HepG2 (cell line): Measurements from ENCODE around the gene ZFHX3. TPM values are rescaled to one million over a fixed set of nuclear protein-coding genes. Genes with fewer than 3 reads are reported as not detected.
A peak's percentile ranks its signal among the peaks of the same experiment; 100 is the strongest.

Source experiments
- ARID2 ChIP-seq: sonication (generic); formaldehyde crosslinking; IDR thresholded peaks from 2 replicates; pipeline ENCODE4 v1.8.1; 2022; ENCODE audit warnings: mild to moderate bottlenecking, missing genetic modification reagents, borderline replicate concordance
- ARID4A ChIP-seq: sonication (generic); formaldehyde crosslinking; IDR thresholded peaks from 2 replicates; pipeline ENCODE4 v1.5.0; 2020; ENCODE audit warnings: mild to moderate bottlenecking, missing genetic modification reagents, borderline replicate concordance
- ATF5 ChIP-seq: sonication (generic); formaldehyde crosslinking; IDR thresholded peaks from 2 replicates; pipeline ENCODE4 v1.4.0; 2020; ENCODE audit warnings: mild to moderate bottlenecking, low read depth, missing genetic modification reagents
- ATF7-NPFF ChIP-seq: sonication (generic); formaldehyde crosslinking; IDR thresholded peaks from 2 replicates; pipeline ENCODE4 v1.8.1; 2023; ENCODE audit warnings: mild to moderate bottlenecking, low read depth, missing genetic modification reagents, moderate library complexity
- FOXA3 ChIP-seq: IDR thresholded peaks from 2 replicates; pipeline ENCODE4 v1.6.1; 2016; ENCODE audit warnings: missing genetic modification reagents, missing compliant biosample characterization
- KAT7 ChIP-seq: IDR thresholded peaks from 2 replicates; pipeline ENCODE4 v1.6.1; 2018; ENCODE audit warnings: borderline replicate concordance, missing compliant biosample characterization
- NONO ChIP-seq, 2 experiments: fragments of 450-650 bp in 1 of 2; sonication (generic) in 1 of 2; formaldehyde crosslinking in 1 of 2; IDR thresholded peaks in 1 of 2; conservative IDR thresholded peaks in 1 of 2; 2 replicates each; pipeline versions ENCODE4 v1.6.1 to v1.8.0; 2017 to 2022; ENCODE audit warnings: mild to moderate bottlenecking in 1 of 2, missing genetic modification reagents in 1 of 2, moderate library complexity in 1 of 2
- NR1H2 ChIP-seq: sonication (generic); formaldehyde crosslinking; IDR thresholded peaks from 2 replicates; pipeline ENCODE4 v1.8.1; 2022; ENCODE audit warnings: low read depth, missing genetic modification reagents, borderline replicate concordance
- ZBTB7A ChIP-seq: sonication (generic); formaldehyde crosslinking; IDR thresholded peaks from 2 replicates; pipeline ENCODE4 v1.8.0; 2022; ENCODE audit warnings: mild to moderate bottlenecking, missing genetic modification reagents
- ZNF143 ChIP-seq: sonication (generic); formaldehyde crosslinking; IDR thresholded peaks from 2 replicates; pipeline ENCODE4 v1.4.0; 2020; ENCODE audit warnings: missing genetic modification reagents
- ZNF333 ChIP-seq: sonication (generic); formaldehyde crosslinking; IDR thresholded peaks from 2 replicates; pipeline ENCODE4 v1.4.0; 2020; ENCODE audit warnings: mild to moderate bottlenecking, missing genetic modification reagents, borderline replicate concordance
- ZNF335 ChIP-seq: sonication (generic); formaldehyde crosslinking; IDR thresholded peaks from 2 replicates; pipeline ENCODE4 v1.4.0; 2020; ENCODE audit warnings: missing genetic modification reagents
- ZNF350 ChIP-seq: sonication (generic); formaldehyde crosslinking; IDR thresholded peaks from 2 replicates; pipeline ENCODE4 v1.4.0; 2020; ENCODE audit warnings: mild to moderate bottlenecking, low read depth, missing genetic modification reagents, borderline replicate concordance
- ZNF563 ChIP-seq: sonication (generic); formaldehyde crosslinking; IDR thresholded peaks from 2 replicates; pipeline ENCODE4 v1.8.0; 2022; ENCODE audit warnings: mild to moderate bottlenecking, moderate library complexity, missing genetic modification reagents
- ZNF567 ChIP-seq: sonication (generic); formaldehyde crosslinking; IDR thresholded peaks from 2 replicates; pipeline ENCODE4 v1.8.1; 2023; ENCODE audit warnings: mild to moderate bottlenecking, missing genetic modification reagents, borderline replicate concordance
- polyA plus RNA-seq, 8 experiments: library from polyadenylated mRNA; depleted of rRNA in 3 of 8; stranded (reverse) in 7 of 8; unstranded in 1 of 8; fragments of >200 nt; fragmentation: Illumina TruSeq in 4 of 8; extraction: Trizol in 4 of 8; gene quantifications; 2 replicates each; pipeline versions ENCODE4 v1.2.1 to v1.2.3, GENCODE V29; 2011 to 2016; ENCODE audit warnings: low read depth in 4 of 8, missing spikeins in 1 of 8, mixed read lengths in 1 of 8; ENCODE audit not compliant: insufficient read depth in 1 of 8
- total RNA-seq, 5 experiments: library from RNA; depleted of rRNA; stranded (reverse); fragments of >200 nt; fragmentation: Illumina TruSeq; extraction: Trizol; gene quantifications; 2 replicates each; pipeline ENCODE4 v1.2.3, GENCODE V29; 2016; ENCODE audit warnings: low read depth in 1 of 5
- TF ChIP-seq, protein P1 (sequence below): sonication (generic); formaldehyde crosslinking; IDR thresholded peaks from 2 replicates; pipeline ENCODE4 v1.8.1; 2022; ENCODE audit warnings: mild to moderate bottlenecking, missing genetic modification reagents
- TF ChIP-seq, protein P2 (sequence below): sonication (generic); formaldehyde crosslinking; IDR thresholded peaks from 2 replicates; pipeline ENCODE4 v1.5.0; 2020; ENCODE audit warnings: missing genetic modification reagents
- TF ChIP-seq, protein P3 (sequence below): sonication (generic); formaldehyde crosslinking; IDR thresholded peaks from 2 replicates; pipeline ENCODE4 v1.4.0; 2020; ENCODE audit warnings: missing genetic modification reagents, mild to moderate bottlenecking, borderline replicate concordance

The ZFHX3 gene
- total and polyA plus RNA-seq, 2 of the 13 experiments (the other 11 are each of a cell fraction or from before 2014, with no cell fraction given), result 5.0 to 6.0 TPM

- TF ChIP-seq NONO (IDR thresholded peaks at IDR 0.05) (no peak), NONO (CRISPR knock-in tag; conservative IDR thresholded peaks at IDR 0.05) (peak; percentile 62), ZNF333 (CRISPR knock-in tag) (peak; percentile 73; the same call in 1 of the 2 replicates), ARID2 (CRISPR knock-in tag) (no peak), FOXA3 (0 out of 2 replicates have a peak, but pooled peaks have one; percentile 15), ZBTB7A (CRISPR knock-in tag) (peak; percentile 47; the same call in 1 of the 2 replicates), ZNF567 (CRISPR knock-in tag) (0 out of 2 replicates have a peak, but pooled peaks have one; percentile 79), ZNF563 (CRISPR knock-in tag) (peak; percentile 2; the same call in 1 of the 2 replicates), ZNF350 (CRISPR knock-in tag) (peak; percentile 85; the same call in 1 of the 2 replicates), KAT7 (CRISPR knock-in tag) (peak; percentile 96), ATF5 (CRISPR knock-in tag) (no peak), ZNF335 (peak; percentile 12; the same call in 1 of the 2 replicates), NR1H2 (CRISPR knock-in tag) (no peak; the same call in 1 of the 2 replicates), ATF7-NPFF (peak; percentile 65; the same call in 1 of the 2 replicates), ZNF143 (no peak), ARID4A (CRISPR knock-in tag) (peak; percentile 39)
- TF ChIP-seq, protein P1, sequence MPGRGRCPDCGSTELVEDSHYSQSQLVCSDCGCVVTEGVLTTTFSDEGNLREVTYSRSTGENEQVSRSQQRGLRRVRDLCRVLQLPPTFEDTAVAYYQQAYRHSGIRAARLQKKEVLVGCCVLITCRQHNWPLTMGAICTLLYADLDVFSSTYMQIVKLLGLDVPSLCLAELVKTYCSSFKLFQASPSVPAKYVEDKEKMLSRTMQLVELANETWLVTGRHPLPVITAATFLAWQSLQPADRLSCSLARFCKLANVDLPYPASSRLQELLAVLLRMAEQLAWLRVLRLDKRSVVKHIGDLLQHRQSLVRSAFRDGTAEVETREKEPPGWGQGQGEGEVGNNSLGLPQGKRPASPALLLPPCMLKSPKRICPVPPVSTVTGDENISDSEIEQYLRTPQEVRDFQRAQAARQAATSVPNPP (CRISPR knock-in tag), result no peak
- TF ChIP-seq, protein P2, sequence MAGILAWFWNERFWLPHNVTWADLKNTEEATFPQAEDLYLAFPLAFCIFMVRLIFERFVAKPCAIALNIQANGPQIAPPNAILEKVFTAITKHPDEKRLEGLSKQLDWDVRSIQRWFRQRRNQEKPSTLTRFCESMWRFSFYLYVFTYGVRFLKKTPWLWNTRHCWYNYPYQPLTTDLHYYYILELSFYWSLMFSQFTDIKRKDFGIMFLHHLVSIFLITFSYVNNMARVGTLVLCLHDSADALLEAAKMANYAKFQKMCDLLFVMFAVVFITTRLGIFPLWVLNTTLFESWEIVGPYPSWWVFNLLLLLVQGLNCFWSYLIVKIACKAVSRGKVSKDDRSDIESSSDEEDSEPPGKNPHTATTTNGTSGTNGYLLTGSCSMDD (CRISPR knock-in tag), result no peak
- TF ChIP-seq, protein P3, sequence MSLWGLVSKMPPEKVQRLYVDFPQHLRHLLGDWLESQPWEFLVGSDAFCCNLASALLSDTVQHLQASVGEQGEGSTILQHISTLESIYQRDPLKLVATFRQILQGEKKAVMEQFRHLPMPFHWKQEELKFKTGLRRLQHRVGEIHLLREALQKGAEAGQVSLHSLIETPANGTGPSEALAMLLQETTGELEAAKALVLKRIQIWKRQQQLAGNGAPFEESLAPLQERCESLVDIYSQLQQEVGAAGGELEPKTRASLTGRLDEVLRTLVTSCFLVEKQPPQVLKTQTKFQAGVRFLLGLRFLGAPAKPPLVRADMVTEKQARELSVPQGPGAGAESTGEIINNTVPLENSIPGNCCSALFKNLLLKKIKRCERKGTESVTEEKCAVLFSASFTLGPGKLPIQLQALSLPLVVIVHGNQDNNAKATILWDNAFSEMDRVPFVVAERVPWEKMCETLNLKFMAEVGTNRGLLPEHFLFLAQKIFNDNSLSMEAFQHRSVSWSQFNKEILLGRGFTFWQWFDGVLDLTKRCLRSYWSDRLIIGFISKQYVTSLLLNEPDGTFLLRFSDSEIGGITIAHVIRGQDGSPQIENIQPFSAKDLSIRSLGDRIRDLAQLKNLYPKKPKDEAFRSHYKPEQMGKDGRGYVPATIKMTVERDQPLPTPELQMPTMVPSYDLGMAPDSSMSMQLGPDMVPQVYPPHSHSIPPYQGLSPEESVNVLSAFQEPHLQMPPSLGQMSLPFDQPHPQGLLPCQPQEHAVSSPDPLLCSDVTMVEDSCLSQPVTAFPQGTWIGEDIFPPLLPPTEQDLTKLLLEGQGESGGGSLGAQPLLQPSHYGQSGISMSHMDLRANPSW (CRISPR knock-in tag), result no peak
Measured at GRCh38 chr16:73047536-73048291, at the start of gene ZFHX3 (continued).
